Hematopoietic multipotent progenitor cell treated with erythropoietin and hydrocortisone succinate and interleukin-3 and kit ligand, for 6 days (in vitro differentiated cells): ENCODE measurements around the gene PER2.

ENCODE experiments used
- DNase-seq: peaks from one replicate; pipeline ENCODE4 v3.0.0-alpha.2; 2015

The PER2 gene

GRCh38 chr2:238306672-238306998 lies 18.2 kb upstream of the PER2 start:
- DNase-seq, result no peak

GRCh38 chr2:238305965-238306671 lies 17.7 kb upstream of the PER2 start:
- no peak for DNase-seq

DNA sequence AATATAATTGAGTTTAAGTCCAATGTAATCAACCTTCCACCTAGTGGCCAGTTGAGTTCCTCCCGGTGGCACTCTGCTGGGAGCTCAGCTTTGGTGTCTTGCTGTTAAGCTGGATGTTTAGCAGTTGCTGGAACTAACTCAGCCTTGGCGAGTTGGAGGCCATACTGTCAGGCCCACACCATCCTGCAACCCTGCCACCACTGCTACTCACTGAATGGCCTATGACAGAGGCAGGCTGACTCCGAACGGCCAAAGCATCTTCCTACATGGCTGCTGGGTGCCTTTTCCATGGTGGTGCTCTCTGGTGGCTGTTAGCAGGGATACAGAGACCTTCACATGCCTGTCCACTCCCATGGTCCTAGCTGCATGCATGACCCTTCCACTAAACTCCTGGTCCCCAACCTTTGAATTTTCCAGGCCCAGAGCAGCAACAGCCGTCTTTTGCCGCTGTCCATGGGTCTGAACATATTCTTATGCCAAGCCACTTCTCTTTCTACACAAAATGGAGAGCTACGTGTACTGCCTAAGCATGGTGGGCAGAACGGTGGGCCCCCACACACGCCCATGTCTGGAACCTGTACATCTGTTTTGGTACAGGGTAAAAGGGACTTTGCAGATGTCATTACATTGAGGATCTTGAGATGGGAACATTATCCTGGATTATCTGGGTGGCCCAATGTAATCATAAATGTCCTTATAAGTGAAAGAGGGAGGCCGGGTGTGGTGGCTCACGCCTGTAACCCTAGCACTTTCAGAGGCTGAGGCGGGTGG lies 16.9 kb upstream of the PER2 start:
- DNase-seq, result peak; percentile 31

GRCh38 chr2:238304116-238304515 lies 15.7 kb upstream of the PER2 start:
- no peak for DNase-seq

DNA sequence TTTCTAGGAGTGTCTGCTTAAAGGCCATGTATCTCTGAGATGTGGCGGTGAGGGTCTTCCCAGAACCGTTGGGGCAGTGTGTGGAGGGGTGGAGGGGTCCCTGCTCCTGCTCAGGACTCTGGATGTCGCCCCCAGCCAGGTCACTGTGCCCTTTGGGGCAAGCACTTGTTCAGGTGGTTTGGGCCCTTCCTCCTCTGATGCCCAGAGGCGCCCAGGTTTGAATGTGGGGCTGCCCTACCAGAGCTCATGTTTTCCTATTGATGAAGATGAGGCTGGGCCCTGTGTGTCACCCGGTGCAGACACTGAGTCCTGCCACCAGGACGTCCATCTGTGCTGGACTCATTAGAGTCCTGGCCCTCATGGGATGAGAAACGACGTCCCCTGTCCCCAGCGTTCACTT lies 14.3 kb upstream of the PER2 start:
- DNase-seq, result no peak

GRCh38 chr2:238302087-238302486 lies 13.7 kb upstream of the PER2 start:
- no peak for DNase-seq

DNA sequence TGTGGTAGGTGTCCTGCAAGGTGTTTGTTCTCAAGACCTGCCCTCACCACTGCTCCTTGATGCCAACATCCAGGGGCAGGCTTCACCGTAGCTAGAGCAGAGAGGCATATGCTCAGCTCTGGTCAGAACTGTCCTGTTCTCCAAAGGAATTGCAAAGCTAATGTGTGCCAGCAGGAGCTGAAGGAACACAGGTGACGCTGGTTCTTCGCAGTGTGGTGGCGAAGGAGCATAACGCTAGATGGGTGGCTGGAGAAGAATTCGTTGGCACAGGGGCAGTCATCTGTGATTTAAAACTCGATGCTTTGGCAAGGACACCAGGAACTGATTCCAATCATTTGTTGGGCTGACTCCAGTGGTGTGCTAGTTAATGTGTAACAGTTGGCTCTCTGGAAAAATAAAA lies 11.4 kb upstream of the PER2 start:
- DNase-seq, result no peak

DNA sequence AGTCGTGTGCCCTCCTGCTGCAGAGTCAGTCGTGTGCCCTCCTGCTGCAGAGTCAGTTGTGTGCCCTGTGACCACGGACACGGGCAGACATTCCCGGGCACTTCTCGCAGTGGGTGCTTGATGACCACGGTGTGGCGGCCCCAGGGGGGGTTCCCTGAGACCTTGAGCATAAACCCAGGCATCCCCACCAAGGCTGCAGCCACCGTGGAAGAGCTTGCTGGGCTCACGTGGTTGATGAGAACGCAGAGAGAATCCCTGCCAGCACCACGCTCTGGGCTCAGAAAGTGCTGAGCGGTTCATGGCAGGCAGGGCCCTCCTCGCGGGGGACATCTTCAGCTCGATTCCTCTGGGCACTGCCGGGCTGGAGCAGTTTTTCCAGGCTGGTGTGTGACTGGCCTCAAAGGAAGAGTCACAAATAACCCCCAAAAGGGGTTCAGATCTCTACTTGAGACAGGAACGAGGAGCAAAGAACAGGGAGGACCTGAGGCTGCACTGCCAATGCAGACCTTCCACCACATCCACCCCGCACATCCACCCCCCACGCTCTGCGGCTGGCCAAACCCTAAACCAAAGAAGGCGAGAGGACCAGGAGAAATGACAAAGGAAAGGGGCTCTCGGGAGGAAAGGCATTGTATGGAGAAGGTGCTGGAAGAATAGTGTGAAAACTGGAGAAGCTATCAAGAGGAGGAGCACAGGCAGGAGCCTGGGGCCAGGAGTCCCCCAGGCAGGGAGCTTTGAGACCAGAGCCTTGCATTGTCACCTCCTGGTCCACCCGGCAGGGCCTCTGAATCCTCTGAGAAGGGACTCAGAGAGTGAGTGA lies 8.4 kb upstream of the PER2 start:
- DNase-seq, result no peak

GRCh38 chr2:238295144-238296112 lies 7.0 kb upstream of the PER2 start:
- DNase-seq, result no peak

- no peak for DNase-seq
These were observed 6.2 kb upstream of the PER2 start for GRCh38 chr2:238294393-238295143.

- no peak for DNase-seq
These were observed 5.6 kb upstream of the PER2 start for GRCh38 chr2:238294046-238294392.

DNA sequence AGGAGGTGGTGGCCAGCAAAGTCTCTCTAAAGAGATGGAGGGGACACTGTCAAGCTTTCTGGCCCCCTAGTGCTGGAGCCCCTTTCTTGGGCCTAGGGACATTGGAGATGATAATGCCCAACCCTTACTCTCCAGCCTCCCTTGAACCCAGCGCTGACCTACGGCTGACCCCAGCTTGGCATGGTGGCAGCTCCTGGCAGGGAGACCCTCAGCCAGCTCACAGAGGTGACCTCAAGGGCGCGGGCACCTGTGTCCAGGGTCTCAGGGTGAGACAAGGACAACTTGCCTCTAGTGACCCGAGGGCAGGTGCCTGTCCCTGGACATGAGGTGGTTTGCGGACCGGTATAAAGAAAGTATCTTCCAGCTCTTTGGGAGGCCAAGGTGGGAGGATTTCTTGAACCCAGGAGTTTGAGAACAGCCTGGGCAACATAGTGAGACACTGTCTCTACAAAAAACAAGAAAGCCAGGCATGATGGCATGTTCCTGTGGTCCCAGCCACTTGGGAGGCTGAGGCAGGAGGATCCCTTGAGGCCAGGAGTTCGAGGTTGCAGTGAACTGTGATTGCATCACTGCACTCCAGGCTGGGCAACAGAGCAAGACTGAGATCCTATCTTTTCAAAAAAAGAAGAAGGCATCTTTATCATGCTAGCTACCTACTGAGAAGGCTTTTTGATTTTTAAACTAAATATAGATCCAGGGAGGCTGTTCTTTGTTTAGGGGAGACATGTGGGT lies 3.3 kb upstream of the PER2 start:
- no peak for DNase-seq

GRCh38 chr2:238290715-238291549 lies 2.5 kb upstream of the PER2 start:
- peak; percentile 58 for DNase-seq

DNA sequence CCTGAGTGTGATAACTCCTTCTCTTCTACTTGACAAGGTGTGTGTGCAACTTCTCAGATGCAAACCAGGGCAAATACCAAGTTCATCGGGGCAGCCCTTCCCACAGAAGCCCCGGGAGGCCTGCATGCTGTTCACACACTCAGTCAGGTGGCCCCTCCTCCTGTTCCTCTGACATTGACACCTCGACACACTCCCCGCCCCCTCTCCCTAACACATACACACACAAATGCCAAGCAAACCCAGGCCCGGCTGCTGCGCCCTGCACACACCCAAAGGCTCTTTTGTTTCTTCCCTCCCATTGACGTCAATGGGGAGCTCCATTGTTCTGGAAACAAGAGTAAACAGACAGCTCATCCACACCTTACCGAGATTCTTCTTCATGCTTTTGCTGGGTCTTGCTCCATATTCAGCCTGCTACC lies 1.7 kb upstream of the PER2 start:
- peak; percentile 24 for DNase-seq

- no peak for DNase-seq
These were observed 1.2 kb upstream of the PER2 start for GRCh38 chr2:238289574-238289973.

- peak; percentile 99 for DNase-seq
These were observed 502 bp upstream of the PER2 start for GRCh38 chr2:238288650-238289573.

GRCh38 chr2:238286987-238287736 lies 1.2 kb downstream of the PER2 start:
- peak; percentile 17 for DNase-seq

GRCh38 chr2:238286551-238286950 lies 1.9 kb downstream of the PER2 start:
- peak; percentile 44 for DNase-seq
